GOT3 (cell line): ENCODE data around the gene BBS9.

Experiments used
- DNase-seq: peaks from one replicate; lab custom pipeline; 2025; ENCODE audit warnings: mixed read lengths; lab: John Stamatoyannopoulos, UW

The BBS9 gene

GRCh38 chr7:33554046-33554445, 424.7 kb downstream of the BBS9 start:
- no peak for DNase-seq

- DNase-seq, result no peak
These were observed 425.2 kb downstream of the BBS9 start for GRCh38 chr7:33554576-33554975.

GRCh38 chr7:33556472-33556871, 427.1 kb downstream of the BBS9 start:
- no peak for DNase-seq

GRCh38 chr7:33558549-33559323, 429.4 kb downstream of the BBS9 start:
- DNase-seq, result no peak

- DNase-seq, result no peak
These were observed 430.0 kb downstream of the BBS9 start for GRCh38 chr7:33559324-33559710.

- DNase-seq, result no peak
These were observed 433.6 kb downstream of the BBS9 start for GRCh38 chr7:33562996-33563395.

- no peak for DNase-seq
These were observed 434.3 kb downstream of the BBS9 start for GRCh38 chr7:33563651-33564050.

GRCh38 chr7:33578166-33578565, 448.8 kb downstream of the BBS9 start:
- DNase-seq, result no peak

GRCh38 chr7:33578881-33579672, 449.7 kb downstream of the BBS9 start:
- DNase-seq, result no peak

GRCh38 chr7:33579673-33579960, 450.3 kb downstream of the BBS9 start:
- no peak for DNase-seq

- DNase-seq, result no peak
These were observed 451.9 kb downstream of the BBS9 start for GRCh38 chr7:33581236-33581635.

- no peak for DNase-seq
These were observed 452.7 kb downstream of the BBS9 start for GRCh38 chr7:33582104-33582503.

- DNase-seq, result no peak
These were observed 453.2 kb downstream of the BBS9 start for GRCh38 chr7:33582533-33582932.

- no peak for DNase-seq
These were observed 460.5 kb downstream of the BBS9 start for GRCh38 chr7:33589911-33590310.

- no peak for DNase-seq
These were observed 461.6 kb downstream of the BBS9 start for GRCh38 chr7:33590916-33591315.

GRCh38 chr7:33591490-33591889, 462.1 kb downstream of the BBS9 start:
- DNase-seq, result no peak

GRCh38 chr7:33592718-33593117, 463.4 kb downstream of the BBS9 start:
- no peak for DNase-seq

GRCh38 chr7:33593611-33594010, 464.2 kb downstream of the BBS9 start:
- no peak for DNase-seq

GRCh38 chr7:33596686-33597085, 467.3 kb downstream of the BBS9 start:
- no peak for DNase-seq

GRCh38 chr7:33597181-33597580, 467.8 kb downstream of the BBS9 start:
- DNase-seq, result no peak

- DNase-seq, result no peak
These were observed 471.7 kb downstream of the BBS9 start for GRCh38 chr7:33601101-33601500.

- DNase-seq, result no peak
These were observed 472.5 kb downstream of the BBS9 start for GRCh38 chr7:33601884-33602283.

- no peak for DNase-seq
These were observed 474.7 kb downstream of the BBS9 start for GRCh38 chr7:33604056-33604455.

GRCh38 chr7:33610918-33611317, 481.6 kb downstream of the BBS9 start:
- no peak for DNase-seq
